Ovary (tissue), 9 donors: ENCODE data around the gene DES. TPM values are rescaled to one million over a fixed set of nuclear protein-coding genes. Genes with fewer than 3 reads are reported as not detected.

ENCODE experiments used
- DNase-seq, 5 donors: peaks; one replicate each; pipeline ENCODE4 v3.0.0-alpha.2; 2019 to 2020
- H3K27ac ChIP-seq, 2 donors: fragments of 200-600 bp; one replicate each; pipeline versions ENCODE4 v1.5.1 to v1.8.0; 2019 to 2022
- H3K27me3 ChIP-seq: fragments of 200-600 bp; one replicate; pipeline ENCODE4 v1.8.0; 2022
- H3K36me3 ChIP-seq: fragments of 200-600 bp; sonication (generic); one replicate; pipeline ENCODE4 v1.5.1; 2019
- H3K4me1 ChIP-seq: one replicate; pipeline ENCODE4 v1.8.1; 2013; ENCODE audit warnings: mild to moderate bottlenecking, moderate library complexity; ENCODE audit not compliant: insufficient read depth
- H3K4me3 ChIP-seq: fragments of 200-600 bp; sonication (generic); one replicate; pipeline ENCODE4 v1.5.1; 2017
- H3K9me3 ChIP-seq, 2 donors: fragments of 200-600 bp in 1 of 2; sonication (generic) in 1 of 2; one replicate each; pipeline versions ENCODE4 v1.5.1 to v1.8.1; 2013 to 2019; ENCODE audit warnings: mild to moderate bottlenecking in 1 of 2, moderate library complexity in 1 of 2
- CTCF ChIP-seq, 3 donors: fragments of 450-650 bp in 2 of 3; fragments of 200-600 bp in 1 of 3; IDR thresholded peaks; one replicate each; pipeline versions ENCODE4 v1.5.1 to v1.8.0; 2016 to 2022; ENCODE audit warnings: antibody characterized with exemption in 3 of 3, mild to moderate bottlenecking in 1 of 3
- EP300 ChIP-seq: sonication (generic); formaldehyde crosslinking; IDR thresholded peaks from one replicate; pipeline ENCODE4 v1.6.1; 2017; ENCODE audit warnings: antibody characterized with exemption
- POLR2A ChIP-seq: fragments of 450-650 bp; IDR thresholded peaks from one replicate; pipeline ENCODE4 v1.6.1; 2017; ENCODE audit warnings: antibody characterized with exemption, mild to moderate bottlenecking, moderate library complexity
- WGBS, 3 donors: extraction: QIAGEN DNeasy Blood & Tissue Kit in 1 of 3; methylation state at CpG; one replicate each; pipeline versions ENCODE4 v1.1.5 to v1.1.7; 2013 to 2017; 5-methylcytosine and 5-hydroxymethylcytosine counted together
- intact Hi-C, 4 donors: fragments of 100-400 bp; cut with DNase I; formaldehyde crosslinking; loops; one replicate each; pipeline versions ENCODE4 v1.11.0 to v1.15.1; 2022 to 2023
- polyA plus RNA-seq, 2 donors: library from polyadenylated mRNA; stranded (reverse); fragments of 200-250 nt in 1 of 2; fragments of 350-450 nt in 1 of 2; fragmentation: Illumina TruSeq in 1 of 2; extraction: RNeasy Lipid Tissue Mini Kit (QIAGEN cat#74804) in 1 of 2; gene quantifications; one replicate each; pipeline ENCODE4 v1.2.3, GENCODE V29; 2013 to 2014
- total RNA-seq, 7 donors: library from RNA; depleted of rRNA in 2 of 7; stranded (reverse); fragments of >200 nt in 2 of 7; fragmentation: NEBNext Ultra II Directional in 3 of 7; extraction: Animal tissue kit (Norgen Biotek cat#: 25700) in 3 of 7; gene quantifications; one replicate each; pipeline versions ENCODE4 v1.1.0 to v1.2.4, GENCODE V29; 2016 to 2023
- donor health status: DM: no; HTN: no; CAD: no; lungs with moderate emphysema.
- donor health status: DM: no; HTN: no; CAD: no.
- donor health status: Bipolar disorder and iron deficiency.
- donor health status: DM: yes; HTN: yes; CAD: no.
- donor health status: DM: no; HTN: no; CAD: no.
- donor health status: DM: yes; HTN: yes; CAD: no.

The DES gene
- total and polyA plus RNA-seq, 9 donors: 86.5 to 1,061 (median 184) TPM

- intact Hi-C loops: no loop called here
- Histone ChIP-seq H3K9me3 (no peaks in the 10 kb centered on the region), H3K36me3 (no peaks in the 10 kb centered on the region), H3K27me3 (no peaks in the 10 kb centered on the region), H3K27ac (no peak overlapping the region), H3K4me1 (peaks cover 30% of the 10 kb centered on the region), H3K4me3 (no peak overlapping the region)
- 80 to 91% (median 87%) methylated on average over 5 of the region's 5 CpGs for WGBS, 3 donors
- TF ChIP-seq POLR2A (no peak), EP300 (no peak)
- DNase-seq: no peak
These were observed 39.7 kb downstream of the DES start for GRCh38 chr2:219457784-219458369.

- H3K9me3 ChIP-seq: no peaks in the 10 kb centered on the region
- no peaks in the 10 kb centered on the region for H3K36me3 ChIP-seq
- intact Hi-C loops: no loop called here
- TF ChIP-seq EP300: no peak
- no peak for TF ChIP-seq CTCF (IDR thresholded peaks at IDR 0.05)
- TF ChIP-seq POLR2A: no peak
- WGBS, 3 donors: 83 to 90% (median 89%) methylated on average over 8 of the region's 8 CpGs
- H3K4me1 ChIP-seq: peaks cover 21% of the 10 kb centered on the region
- DNase-seq: peak in 1 of 5 donors; percentile 9
- H3K27ac ChIP-seq: no peak overlapping the region
- no peak overlapping the region for H3K4me3 ChIP-seq
- H3K27me3 ChIP-seq: no peaks in the 10 kb centered on the region
These were observed 40.8 kb downstream of the DES start for GRCh38 chr2:219458996-219459395.

- H3K36me3 ChIP-seq: no peaks in the 10 kb centered on the region
- intact Hi-C loops: loop anchor here in 1 of 4 donors (5.0 kb wide), 1 partner anchor 52 kb away; no protein-coding TSS in a partner anchor
- peak overlapping the region; percentile 10 for H3K4me3 ChIP-seq
- DNase-seq: peak; percentile 59 to 79 (median 68)
- H3K9me3 ChIP-seq: no peaks in the 10 kb centered on the region
- TF ChIP-seq EP300 (no peak), CTCF (IDR thresholded peaks at IDR 0.05) (peak; percentile 70 to 73 (median 72))
- peak overlapping the region; percentile 14 to 69 for H3K27ac ChIP-seq
- no peaks in the 10 kb centered on the region for H3K27me3 ChIP-seq
- peaks cover 17% of the 10 kb centered on the region for H3K4me1 ChIP-seq
- WGBS, 3 donors: 38 to 46% (median 43%) methylated on average over 14 of the region's 14 CpGs
These were observed 41.5 kb downstream of the DES start for GRCh38 chr2:219459460-219460311.

GRCh38 chr2:219460424-219460926 is 42.3 kb downstream of the DES start:
- no peaks in the 10 kb centered on the region for H3K9me3 ChIP-seq
- peaks cover 17% of the 10 kb centered on the region for H3K4me1 ChIP-seq
- no peaks in the 10 kb centered on the region for H3K27me3 ChIP-seq
- no peak for TF ChIP-seq CTCF (IDR thresholded peaks at IDR 0.05)
- no peak for TF ChIP-seq EP300
- no peak for TF ChIP-seq POLR2A
- intact Hi-C loops: loop anchor here in 1 of 4 donors (5.0 kb wide), 1 partner anchor 53 kb away; no protein-coding TSS in a partner anchor
- H3K27ac ChIP-seq: peak overlapping the region; percentile 14 to 69
- WGBS, 3 donors: 10 to 13% (median 10%) methylated on average over 17 to 18 of the region's 18 CpGs
- H3K36me3 ChIP-seq: no peaks in the 10 kb centered on the region
- DNase-seq: peak; percentile 69 to 84 (median 82)
- H3K4me3 ChIP-seq: peak overlapping the region; percentile 16
